ENCODE data around the gene GPATCH4.
"Not testable (repeated sequence)": the region's sequence is repeated elsewhere in the genome, so short reads cannot be mapped to it uniquely, and the experiment has no call there.

The GPATCH4 gene

GRCh38 chr1:156594190-156594589, 7.1 kb downstream of the GPATCH4 start:
- no peak for DNase-seq

GRCh38 chr1:156593661-156593989, 7.7 kb downstream of the GPATCH4 start:
- no peak for DNase-seq

DNA sequence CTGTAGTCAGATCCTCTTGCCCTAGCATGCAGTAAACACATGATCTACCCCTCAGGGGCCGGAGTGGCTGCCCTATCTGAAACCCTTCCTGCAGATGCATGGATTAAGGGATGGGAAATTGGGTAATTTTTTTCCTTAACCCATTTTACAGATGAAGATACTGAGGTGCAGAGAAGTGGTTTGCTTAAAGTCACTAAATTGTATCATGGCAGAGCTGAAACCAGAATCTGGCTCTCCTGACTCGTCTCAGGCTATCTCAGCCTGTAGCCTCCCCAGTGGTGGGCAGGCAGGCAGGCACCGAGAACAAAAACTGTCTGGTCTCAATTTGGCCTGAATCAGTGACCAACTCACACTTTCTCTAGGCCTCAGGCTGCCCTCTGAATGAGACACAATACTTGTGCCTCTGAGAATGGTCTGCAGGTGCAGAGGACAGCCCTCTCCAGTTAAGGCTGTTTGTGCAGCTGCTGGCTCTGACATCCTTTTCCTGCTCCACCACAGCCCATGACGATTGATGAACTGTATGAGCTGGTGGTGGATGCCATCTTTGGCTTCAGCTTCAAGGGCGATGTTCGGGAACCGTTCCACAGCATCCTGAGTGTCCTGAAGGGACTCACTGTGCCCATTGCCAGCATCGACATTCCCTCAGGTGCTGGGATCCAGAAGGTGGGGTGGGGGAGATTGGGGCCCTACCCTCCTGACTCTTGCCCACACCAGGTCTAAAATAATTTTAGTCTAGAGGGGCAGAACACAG, 8.2 kb downstream of the GPATCH4 start:
- DNase-seq: no peak

DNA sequence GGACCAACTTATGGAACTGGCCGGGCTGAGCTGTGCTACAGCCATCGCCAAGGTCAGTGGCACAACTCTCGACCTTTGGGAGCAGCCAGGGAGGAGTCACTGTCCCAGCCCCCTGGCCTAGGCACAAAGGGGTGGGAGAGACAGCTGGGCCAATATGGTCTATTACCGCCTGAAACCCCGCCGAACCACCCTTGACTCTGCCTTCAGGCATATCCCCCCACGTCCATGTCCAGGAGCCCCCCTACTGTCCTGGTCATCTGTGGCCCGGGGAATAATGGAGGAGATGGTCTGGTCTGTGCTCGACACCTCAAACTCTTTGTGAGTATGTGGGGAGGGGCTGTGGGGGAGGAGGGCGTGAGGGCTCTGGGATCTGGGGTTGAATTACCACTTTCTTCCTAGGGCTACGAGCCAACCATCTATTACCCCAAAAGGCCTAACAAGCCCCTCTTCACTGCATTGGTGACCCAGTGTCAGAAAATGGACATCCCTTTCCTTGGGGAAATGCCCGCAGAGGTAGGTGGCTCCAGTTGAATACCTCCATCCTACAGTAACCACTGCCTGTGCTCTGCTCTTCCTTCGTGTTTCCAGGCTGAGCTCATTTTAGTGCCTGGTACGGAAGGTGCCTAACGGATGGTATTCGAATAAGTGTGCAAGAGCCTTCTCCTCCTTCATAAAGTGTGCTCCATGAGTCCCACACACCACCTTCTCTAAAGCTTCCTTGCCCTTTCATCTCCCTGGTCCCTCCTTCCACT, 8.9 kb downstream of the GPATCH4 start:
- DNase-seq: no peak

- no peak for DNase-seq
Observed at GRCh38 chr1:156591432-156592157, 9.7 kb downstream of the GPATCH4 start, which contains the start of gene NAXE. Gene NAXE, plus strand, starts transcription at chr1:156591776. Its CDS starts 29 bp downstream, at chr1:156591805.

DNA sequence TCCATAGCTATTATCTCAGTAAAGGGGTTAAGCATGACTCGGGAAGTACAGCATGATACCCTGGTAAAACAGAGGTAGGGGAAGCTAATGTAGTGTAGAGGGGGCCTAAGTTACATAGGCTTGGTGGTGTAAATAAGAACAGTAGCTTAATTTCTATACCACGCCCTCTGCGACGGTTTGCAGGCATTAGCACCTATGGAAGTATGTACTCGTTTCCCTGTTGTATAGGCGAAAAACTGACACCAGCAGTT, 10.2 kb downstream of the GPATCH4 start:
- no peak for DNase-seq

DNA sequence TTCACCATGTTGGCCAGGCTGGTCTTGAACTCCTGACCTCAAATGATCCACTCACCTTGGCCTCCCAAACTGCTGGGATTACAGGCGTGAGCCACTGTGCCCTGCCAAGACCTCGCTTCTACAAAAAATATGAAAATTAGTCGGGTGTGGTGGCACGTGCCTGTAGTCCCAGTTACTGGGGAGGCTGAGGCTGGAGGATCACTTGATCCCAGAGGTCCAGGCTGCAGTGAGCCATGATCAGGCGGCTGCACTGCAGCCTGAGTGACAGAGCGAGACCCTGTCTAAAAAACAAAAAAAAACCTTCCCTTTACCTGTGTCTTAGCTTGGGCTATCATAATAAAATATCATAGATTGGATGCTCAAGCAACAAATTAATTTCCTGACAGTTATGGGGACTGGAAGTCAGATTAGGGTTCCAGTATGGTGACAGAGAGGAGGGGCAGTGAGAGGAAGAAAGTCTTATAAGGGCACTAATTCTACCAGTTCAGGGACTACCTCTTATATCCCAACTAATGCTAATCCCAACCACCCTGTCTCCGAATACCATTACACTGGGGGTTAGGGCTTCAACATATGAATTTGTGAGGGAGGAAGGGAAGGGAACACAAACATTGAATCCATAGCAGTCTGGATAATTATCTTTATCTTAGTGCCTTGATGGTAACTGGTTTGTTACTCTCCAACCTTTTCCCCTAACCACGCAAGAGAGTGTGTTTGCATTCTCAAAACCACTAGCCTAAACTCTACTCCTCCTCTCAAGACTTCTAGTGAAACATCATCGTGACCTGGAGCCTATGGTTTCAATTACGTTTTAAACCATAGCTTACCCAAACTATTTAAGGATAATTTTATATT, 10.7 kb downstream of the GPATCH4 start:
- no peak for DNase-seq

DNA sequence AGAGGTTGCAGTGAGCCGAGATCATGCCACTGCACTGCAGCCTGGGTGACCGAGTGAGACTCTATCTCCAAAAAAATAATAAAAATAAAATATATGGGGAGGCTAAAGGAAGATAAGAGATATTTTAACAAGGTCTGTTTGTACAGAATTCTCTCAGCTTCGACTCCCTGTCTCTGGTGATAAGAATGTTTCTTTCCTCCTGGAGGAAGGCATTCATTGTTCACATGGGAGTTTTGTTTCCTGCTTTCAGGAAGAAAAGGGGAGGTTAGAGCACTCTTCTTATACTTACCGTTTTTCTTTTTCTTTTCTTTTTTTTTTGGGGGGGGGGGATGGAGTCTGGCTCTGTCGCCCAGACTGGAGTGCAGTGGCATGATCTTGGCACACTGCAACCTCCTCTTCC, 11.7 kb downstream of the GPATCH4 start:
- DNase-seq: no peak

- not testable (repeated sequence) for DNase-seq
Observed at GRCh38 chr1:156587927-156588326, 13.4 kb downstream of the GPATCH4 start.

GRCh38 chr1:156586892-156587477, 14.3 kb downstream of the GPATCH4 start:
- DNase-seq: no peak

GRCh38 chr1:156586323-156586722, 15.0 kb downstream of the GPATCH4 start:
- no peak for DNase-seq

GRCh38 chr1:156584813-156585212, 16.5 kb downstream of the GPATCH4 start:
- no peak for DNase-seq

DNA sequence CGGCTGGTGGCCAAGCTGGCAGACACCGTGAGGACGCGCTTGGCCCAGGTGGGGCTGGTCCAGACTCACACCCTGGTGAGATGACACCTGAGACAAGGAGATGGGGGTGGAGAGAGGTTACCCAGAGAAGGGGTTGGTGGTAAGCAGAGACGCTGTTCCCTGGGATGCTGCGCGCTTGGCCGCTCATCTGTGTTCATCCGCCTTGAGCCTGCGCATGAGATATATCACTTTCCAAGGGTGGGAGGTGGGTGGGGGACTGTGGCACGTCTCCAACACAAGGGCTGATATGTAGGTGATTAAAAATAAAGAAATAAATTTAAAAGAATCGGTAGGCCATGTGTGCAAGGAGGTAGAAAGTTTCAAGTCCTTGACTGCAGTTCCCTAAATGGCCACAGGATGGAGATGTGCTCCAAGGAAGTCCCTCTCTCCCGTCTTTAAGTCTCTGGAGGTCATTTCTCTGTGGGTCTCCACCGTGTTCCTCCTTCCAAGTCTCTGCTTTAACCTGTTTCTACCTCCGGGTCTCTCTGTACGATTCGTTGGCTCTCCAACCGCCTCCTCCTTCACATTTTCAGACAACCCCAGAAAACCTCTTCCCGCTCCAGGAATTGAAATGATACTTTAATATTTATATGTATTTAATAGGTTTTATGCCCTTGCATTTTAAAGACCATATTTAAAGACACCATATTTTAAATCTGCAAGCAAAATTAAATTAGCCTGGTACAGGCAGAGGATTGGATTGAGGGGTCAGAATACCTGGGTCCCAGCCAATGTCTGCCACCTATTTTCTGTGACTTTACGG, 17.3 kb downstream of the GPATCH4 start:
- peak; percentile 45 for DNase-seq

- no peak for DNase-seq
Observed at GRCh38 chr1:156582388-156583017, 18.8 kb downstream of the GPATCH4 start.

GRCh38 chr1:156581661-156582387, 19.5 kb downstream of the GPATCH4 start:
- DNase-seq: no peak

- no peak for DNase-seq
Observed at GRCh38 chr1:156579472-156579871, 21.8 kb downstream of the GPATCH4 start, which contains the start of gene TTC24. Gene TTC24, plus strand, starts transcription at chr1:156579723. Its CDS starts 1,642 bp downstream, at chr1:156581365.

- DNase-seq: no peak
Observed at GRCh38 chr1:156578055-156578454, 23.2 kb downstream of the GPATCH4 start.

GRCh38 chr1:156577550-156577949, 23.7 kb downstream of the GPATCH4 start:
- no peak for DNase-seq

DNA sequence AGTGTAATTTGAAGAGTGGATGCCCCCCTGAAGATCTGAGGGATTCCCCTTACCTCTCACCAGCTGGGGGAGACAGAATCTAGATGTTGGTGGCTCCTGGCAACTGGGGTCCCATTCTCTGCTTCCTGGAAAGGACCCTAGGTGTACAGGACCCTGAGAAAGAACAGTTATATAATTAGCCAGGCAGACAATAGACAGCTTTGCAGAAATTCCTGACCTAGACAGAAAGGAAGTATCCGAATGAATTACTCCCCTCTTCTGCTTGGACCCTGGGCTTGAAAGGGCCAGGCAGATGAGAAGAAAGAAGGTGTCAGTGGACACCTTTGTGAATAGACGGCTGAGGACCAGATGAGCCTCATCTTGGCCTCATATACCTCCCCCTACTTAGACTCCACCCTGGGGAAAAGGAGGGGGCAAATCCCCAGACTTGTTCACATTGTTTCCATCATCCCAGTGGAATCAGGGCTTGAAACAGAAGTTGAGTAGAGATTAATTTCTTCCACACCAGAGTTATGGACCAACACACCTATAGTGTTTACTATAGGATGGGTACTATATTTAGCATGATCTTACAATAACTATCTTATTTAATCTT, 27.1 kb downstream of the GPATCH4 start:
- no peak for DNase-seq

DNA sequence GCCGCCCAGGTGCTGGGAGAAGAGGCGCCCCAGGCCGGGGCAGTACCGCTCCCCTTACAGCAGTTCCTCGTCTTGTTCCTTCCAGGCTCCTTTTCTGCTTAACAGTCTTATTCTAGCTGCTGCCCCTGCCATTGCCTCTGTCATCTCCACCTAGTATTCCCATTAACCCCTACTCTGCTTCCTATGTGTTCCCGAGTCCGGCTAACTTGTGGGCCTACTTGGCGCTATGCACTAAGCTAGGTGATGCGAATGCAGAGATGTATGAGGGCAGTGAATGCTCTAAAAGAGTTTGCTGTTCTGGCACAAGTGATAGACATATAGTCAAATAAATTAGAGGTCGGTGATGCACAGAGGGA, 28.6 kb downstream of the GPATCH4 start:
- DNase-seq: no peak

Measured in GF-D8 (cell line).